NAMALWA (cell line): ENCODE results near the gene HSF4.
A peak's percentile ranks its signal among the peaks of the same experiment; 100 is the strongest.

Experiments used
- DNase-seq: peaks from one replicate; pipeline ENCODE4 v3.0.0-alpha.2; 2015; ENCODE audit warnings: low spot score

HSF4 gene

DNA sequence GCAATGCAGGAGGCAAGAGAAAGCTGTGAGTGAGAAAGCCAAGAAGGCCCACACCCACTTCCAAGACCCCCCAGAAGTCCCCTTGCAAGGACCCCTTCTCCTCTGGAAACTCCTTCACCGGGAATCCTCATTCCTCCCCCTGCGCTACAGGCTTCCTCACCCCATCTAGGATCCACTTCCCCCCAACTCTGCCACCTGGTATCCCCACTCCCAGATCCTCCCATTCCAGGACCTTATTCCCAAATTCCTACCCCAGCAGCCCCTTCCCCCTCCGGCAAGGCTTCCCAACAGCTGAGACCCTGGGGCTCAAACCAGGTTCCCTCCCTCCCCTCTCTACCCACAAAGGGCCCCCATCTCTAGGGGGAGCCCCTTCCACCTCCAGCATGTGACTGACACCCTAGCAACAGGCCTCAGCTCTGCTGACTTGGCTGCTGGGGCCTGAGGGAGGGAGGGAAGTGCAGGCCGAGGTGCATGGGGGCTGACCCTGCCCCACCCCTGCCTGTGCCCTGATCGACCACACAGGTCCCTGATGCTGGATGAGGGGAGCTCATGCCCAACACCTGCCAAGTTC lies 2.1 kb downstream of the HSF4 start:
- DNase-seq = peak; percentile 41

DNA sequence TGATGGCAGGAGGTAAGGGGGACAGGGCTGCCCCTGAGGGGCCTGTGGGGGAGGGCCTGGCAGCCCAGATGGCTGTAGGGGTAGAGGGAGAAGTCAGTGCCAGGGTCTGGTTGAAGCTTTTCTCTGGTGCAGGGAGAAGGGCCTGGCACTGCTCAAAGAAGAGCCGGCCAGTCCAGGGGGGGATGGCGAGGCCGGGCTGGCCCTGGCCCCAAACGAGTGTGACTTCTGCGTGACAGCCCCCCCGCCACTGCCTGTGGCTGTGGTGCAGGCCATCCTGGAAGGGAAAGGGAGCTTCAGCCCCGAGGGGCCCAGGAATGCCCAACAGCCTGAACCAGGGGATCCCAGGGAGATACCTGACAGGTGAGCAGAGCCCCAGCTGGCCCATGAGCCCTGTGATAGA lies 3.0 kb downstream of the HSF4 start:
- no peak for DNase-seq

- DNase-seq = no peak
Measured at GRCh38 chr16:67169011-67169451, 4.5 kb downstream of the HSF4 start.

DNA sequence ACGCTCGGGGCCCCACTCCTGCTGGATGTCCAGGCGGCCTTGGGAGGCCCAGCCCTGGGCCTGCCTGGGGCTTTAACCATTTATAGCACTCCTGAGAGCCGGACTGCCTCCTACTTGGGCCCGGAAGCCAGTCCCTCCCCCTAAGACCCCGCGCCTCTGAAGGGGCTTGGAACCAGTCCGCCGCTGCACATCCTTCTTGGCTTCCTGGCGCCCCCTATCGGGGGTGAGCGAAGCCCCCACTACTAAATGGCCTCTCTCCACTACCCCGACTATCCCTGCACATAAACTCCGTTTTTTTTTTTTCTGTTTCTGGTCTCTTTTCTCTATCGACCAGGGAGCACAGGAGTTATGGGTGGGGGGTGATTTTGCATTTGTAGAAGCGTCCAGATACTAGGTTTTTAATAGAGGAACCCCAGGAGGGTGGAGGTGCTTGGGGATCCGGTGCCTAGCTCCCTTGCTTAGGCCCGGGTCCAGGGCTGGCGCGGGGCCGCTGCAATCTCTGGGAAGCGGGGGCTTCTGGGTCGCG lies 5.2 kb downstream of the HSF4 start:
- DNase-seq = peak; percentile 63

DNA sequence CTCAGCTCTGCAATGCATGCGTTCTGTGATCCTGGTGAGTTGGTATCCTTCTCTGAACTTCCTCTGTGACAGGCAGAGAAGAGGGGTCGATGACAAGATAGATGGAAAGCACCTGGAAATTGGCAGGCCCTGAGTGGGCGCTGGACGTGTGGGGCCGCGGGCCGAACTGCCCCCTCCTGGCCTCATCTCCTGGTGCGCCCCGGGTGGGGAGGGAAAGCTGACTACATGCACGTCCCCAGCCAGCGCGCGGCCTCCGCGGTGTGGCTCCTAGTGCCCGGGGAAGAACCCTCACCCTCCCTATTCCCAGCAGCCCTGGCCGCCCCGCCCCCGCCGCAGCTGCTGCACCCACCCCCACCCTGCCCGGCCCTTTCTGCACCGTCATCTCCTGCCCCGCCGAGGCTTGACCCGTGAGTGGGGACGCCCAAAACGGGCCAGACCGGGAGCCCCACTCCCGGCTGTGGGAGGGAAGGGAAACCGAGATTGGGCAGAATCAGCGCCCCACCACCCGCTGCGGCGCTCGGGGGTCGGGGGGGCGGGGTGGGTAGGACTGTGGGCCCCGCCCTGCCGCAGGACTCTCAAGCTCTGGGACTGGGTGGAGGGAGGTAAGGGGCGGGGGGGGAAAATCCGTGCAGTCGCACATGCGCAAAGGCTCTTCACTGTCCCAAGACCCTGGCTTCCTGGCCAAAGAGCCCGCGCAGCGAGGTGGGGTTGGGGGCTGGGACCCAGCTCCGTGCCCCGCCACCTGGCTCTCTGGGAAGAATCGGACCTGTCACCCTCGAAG lies 5.8 kb downstream of the HSF4 start, which contains the start of gene NOL3:
TSS of gene NOL3 (plus strand) at position 371 of the 781 bp plus-strand sequence.
- DNase-seq = no peak

- no peak for DNase-seq
Measured at GRCh38 chr16:67170949-67171649, 6.6 kb downstream of the HSF4 start.

DNA sequence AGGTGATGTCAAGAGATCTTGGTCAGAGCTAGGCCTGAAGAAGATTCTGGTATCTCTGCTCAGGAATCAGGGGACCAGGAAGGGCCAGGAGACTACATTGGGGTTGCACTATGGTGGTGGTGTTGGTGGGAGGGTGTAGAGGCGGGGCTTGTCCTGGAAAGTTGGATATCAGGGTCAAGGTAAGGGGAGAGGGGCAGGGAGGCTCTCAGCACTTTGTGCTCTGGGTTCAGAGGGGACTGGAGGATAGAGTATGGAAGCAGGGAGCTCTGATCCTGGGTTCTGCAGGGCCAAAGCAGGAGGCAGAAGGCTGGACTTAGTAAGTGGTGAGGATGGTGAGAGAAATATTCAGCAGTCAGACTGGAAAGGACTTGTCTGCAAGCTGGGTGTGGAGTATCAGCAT lies 8.8 kb downstream of the HSF4 start:
- no peak for DNase-seq

- DNase-seq = peak; percentile 63
Measured at GRCh38 chr16:67173808-67174705, 9.5 kb downstream of the HSF4 start.

DNA sequence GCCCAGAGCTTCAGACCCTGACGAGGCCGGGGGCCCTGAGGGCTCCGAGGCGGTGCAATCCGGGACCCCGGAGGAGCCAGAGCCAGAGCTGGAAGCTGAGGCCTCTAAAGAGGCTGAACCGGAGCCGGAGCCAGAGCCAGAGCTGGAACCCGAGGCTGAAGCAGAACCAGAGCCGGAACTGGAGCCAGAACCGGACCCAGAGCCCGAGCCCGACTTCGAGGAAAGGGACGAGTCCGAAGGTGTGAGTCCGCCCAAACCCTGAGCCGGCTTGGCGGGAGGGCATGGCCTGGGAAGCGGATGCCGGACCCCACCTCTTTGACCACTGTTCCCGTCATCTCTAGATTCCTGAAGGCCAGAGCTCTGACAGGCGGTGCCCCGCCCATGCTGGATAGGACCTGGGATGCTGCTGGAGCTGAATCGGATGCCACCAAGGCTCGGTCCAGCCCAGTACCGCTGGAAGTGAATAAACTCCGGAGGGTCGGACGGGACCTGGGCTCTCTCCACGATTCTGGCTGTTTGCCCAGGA lies 10.2 kb downstream of the HSF4 start:
- DNase-seq = no peak

DNA sequence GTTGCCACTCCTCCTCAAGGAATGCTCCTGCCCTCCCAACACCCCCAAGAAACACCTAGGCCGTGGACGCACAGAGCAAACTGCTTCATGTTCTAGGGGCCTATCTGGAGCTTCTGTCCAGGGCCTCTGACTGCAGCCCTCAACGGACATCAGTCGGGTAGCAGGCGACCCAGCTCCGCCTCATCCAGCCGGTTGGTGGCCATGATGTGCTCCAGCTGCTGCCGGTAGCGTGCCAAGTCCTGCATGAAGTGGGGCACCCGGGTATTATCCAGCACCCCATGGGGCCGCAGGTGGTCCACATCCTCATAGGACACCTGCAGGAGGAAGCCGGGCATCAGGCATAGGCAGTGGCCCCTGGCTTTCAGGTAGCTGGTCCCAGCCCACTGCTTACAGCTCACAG lies 12.1 kb downstream of the HSF4 start:
- no peak for DNase-seq

- no peak for DNase-seq
Measured at GRCh38 chr16:67177743-67178699, 13.5 kb downstream of the HSF4 start.

DNA sequence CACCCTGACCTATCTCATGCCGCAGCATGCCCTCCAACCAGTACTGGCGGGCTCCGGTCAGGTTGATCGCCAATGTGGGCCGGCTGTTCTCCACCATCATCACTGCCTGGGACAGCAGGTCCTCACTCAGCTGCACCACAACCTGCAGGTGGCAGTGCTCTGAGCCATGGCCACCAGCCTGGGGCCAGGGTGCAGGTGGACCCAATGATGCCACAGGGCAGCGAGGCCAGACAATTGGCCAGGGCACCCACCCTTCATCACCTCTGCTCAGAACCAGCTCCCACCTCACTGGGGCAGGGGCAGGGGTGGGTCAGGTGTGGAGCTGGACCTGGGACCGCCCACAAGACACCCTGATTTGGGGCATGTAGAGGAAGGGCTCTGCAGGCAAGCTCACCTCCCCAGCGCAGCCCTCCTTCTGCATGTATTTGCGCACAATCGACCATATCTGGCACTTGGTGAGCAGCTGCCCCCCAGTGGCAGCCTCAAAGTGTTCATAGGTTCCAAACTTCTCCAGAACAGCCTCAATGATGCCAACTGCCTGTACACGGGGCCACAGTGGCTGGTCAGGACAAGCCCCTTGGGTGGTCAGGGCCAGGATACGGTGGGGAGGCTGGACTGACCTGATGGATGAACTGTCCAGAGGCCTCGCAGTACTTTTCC lies 15.0 kb downstream of the HSF4 start:
- DNase-seq = peak; percentile 53

DNA sequence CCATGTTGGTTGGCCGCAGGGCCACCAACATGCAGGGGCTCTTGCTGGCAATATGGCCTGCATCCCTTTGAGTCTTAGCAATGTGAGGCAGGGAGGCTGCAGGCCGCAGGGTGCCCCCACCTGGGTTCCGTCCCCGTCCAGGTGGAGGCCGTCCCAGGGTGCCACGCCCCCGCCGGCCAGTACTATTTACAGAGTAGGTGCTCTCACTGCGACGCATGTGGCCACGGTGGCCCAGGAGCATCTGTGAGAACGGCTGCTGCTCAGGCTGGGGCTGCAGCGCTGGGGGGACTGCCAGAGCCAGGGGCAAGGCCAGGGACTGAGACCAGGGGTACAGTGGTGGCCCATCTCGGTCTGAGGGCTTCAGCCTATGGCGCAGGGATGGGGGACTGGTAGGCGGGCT lies 15.6 kb downstream of the HSF4 start:
- DNase-seq = no peak

GRCh38 chr16:67181346-67181745 lies 16.8 kb downstream of the HSF4 start:
- DNase-seq = no peak

GRCh38 chr16:67182288-67182687 lies 17.7 kb downstream of the HSF4 start:
- DNase-seq = no peak

DNA sequence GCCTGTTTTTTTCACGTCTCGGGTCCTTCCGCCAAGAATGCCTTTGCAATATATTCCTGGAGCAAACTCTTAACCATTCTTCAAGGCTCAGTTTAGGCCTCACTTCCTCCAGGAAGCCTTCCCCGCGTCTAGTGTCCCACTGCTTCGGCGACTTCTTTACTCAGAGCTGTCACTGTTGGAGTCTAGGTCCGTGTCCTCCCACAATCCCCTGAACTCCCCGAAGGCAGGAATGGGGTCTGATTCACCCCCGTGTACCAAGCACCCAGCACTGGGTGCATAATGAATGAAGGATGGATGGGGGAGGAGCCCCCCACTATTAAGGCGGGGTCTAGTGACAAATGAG lies 18.7 kb downstream of the HSF4 start:
- DNase-seq = no peak

- peak; percentile 99 for DNase-seq
Measured at GRCh38 chr16:67183627-67184452, 19.3 kb downstream of the HSF4 start, which contains the start of gene MATCAP1. Gene MATCAP1, minus strand, starts transcription at chr16:67183963. Its CDS starts 3,353 bp downstream, at chr16:67180610.

DNA sequence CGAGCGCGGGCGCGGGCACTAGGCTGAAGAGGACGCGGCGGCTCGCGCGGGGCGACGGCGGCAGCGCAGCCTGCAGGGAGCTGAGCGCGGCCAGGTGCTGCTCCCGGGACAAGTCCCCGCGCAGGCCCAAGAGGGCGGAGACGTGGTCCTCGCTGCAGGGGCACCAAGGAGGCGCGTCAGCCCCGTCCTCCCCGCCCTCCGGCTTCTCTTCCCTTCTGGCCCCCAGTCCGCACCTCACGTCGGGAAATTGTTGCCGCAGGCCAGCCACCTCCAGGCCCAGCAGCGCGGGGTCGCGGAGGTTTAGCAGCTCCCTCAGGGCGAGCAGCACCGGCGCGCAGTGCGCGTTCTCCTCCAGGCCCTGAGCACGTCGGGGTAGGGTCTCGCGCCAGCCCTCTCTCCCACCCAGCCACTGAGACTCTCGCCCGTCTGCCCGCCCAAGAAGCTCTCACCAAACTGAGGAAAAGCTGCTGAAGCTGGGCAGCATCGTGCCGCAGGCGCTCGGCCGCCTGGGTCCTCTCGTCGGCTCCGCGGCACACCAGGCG lies 20.0 kb downstream of the HSF4 start:
- DNase-seq = no peak
